ENCODE data around the gene MRC2. TPM values are rescaled to one million over a fixed set of nuclear protein-coding genes. Genes with fewer than 3 reads are reported as not detected.
A peak's percentile ranks its signal among the peaks of the same experiment; 100 is the strongest.

Gene MRC2
- total RNA-seq, 1 donor from 2014 or later: 91.2 TPM

GRCh38 chr17:62666061-62666800 is 38.8 kb downstream of the MRC2 start:
- DNase-seq: peak; percentile 43
- no peak overlapping the region for H3K27ac ChIP-seq
- no peaks in the 10 kb centered on the region for H3K27me3 ChIP-seq (ENCODE audit: low read depth)
- ATAC-seq: no peak
- H3K4me3 ChIP-seq: no peak overlapping the region
- no peaks in the 10 kb centered on the region for H3K4me1 ChIP-seq
- peaks cover 24% of the 10 kb centered on the region for H3K36me3 ChIP-seq
- no peaks in the 10 kb centered on the region for H3K9me3 ChIP-seq
- no peak for TF ChIP-seq CTCF (IDR thresholded peaks at IDR 0.05)
- intact Hi-C loops (cut with DNase I): no loop called here

- Histone ChIP-seq H3K9me3 (no peaks in the 10 kb centered on the region), H3K4me3 (no peak overlapping the region), H3K36me3 (peaks cover 28% of the 10 kb centered on the region), H3K4me1 (no peaks in the 10 kb centered on the region), H3K27ac (no peak overlapping the region), H3K27me3 (ENCODE audit: low read depth) (no peaks in the 10 kb centered on the region)
- no peak for ATAC-seq
- DNase-seq: peak; percentile 47
- TF ChIP-seq CTCF (IDR thresholded peaks at IDR 0.05): no peak
- intact Hi-C loops (cut with DNase I): no loop called here
These were observed 39.5 kb downstream of the MRC2 start for GRCh38 chr17:62666801-62667591.

- Histone ChIP-seq H3K4me1 (no peaks in the 10 kb centered on the region), H3K9me3 (no peaks in the 10 kb centered on the region), H3K36me3 (peaks cover 34% of the 10 kb centered on the region), H3K27me3 (ENCODE audit: low read depth) (no peaks in the 10 kb centered on the region), H3K27ac (no peak overlapping the region), H3K4me3 (no peak overlapping the region)
- TF ChIP-seq CTCF (IDR thresholded peaks at IDR 0.05): no peak
- ATAC-seq (no peak), DNase-seq (peak; percentile 14)
- intact Hi-C loops (cut with DNase I): no loop called here
These were observed 40.8 kb downstream of the MRC2 start for GRCh38 chr17:62668091-62668804.

GRCh38 chr17:62670202-62670821 is 42.8 kb downstream of the MRC2 start:
- Histone ChIP-seq H3K27ac (no peak overlapping the region), H3K36me3 (peaks cover 39% of the 10 kb centered on the region), H3K4me1 (no peaks in the 10 kb centered on the region), H3K4me3 (no peak overlapping the region), H3K9me3 (no peaks in the 10 kb centered on the region), H3K27me3 (ENCODE audit: low read depth) (no peaks in the 10 kb centered on the region)
- ATAC-seq (no peak), DNase-seq (peak; percentile 44)
- intact Hi-C loops (cut with DNase I): no loop called here
- TF ChIP-seq CTCF (IDR thresholded peaks at IDR 0.05): no peak

- H3K36me3 ChIP-seq: peaks cover 45% of the 10 kb centered on the region
- no peak for TF ChIP-seq CTCF (IDR thresholded peaks at IDR 0.05)
- no peaks in the 10 kb centered on the region for H3K27me3 ChIP-seq (ENCODE audit: low read depth)
- no peak overlapping the region for H3K4me3 ChIP-seq
- ATAC-seq: peak in 1 of 2 donors; percentile 9
- H3K27ac ChIP-seq: no peak overlapping the region
- no peaks in the 10 kb centered on the region for H3K4me1 ChIP-seq
- DNase-seq: peak; percentile 55
- H3K9me3 ChIP-seq: no peaks in the 10 kb centered on the region
- intact Hi-C loops (cut with DNase I): no loop called here
These were observed 44.1 kb downstream of the MRC2 start for GRCh38 chr17:62671553-62671952.
